SH-SY5Y (cell line): ENCODE data around the gene HDAC8.

Experiments used
- GATA2 ChIP-seq: IDR thresholded peaks from 2 replicates; pipeline ENCODE4 v1.6.1; 2011; ENCODE audit warnings: mild to moderate bottlenecking, low read depth, low read length
- GATA3 ChIP-seq: IDR thresholded peaks from 2 replicates; pipeline ENCODE4 v1.6.1; 2011; ENCODE audit warnings: low read depth, mild to moderate bottlenecking, low read length, moderate library complexity

- TF ChIP-seq GATA2, result no peak
- TF ChIP-seq GATA3, result no peak
Measured at GRCh38 chrX:72352786-72353185, 219.9 kb downstream of the HDAC8 start.
